Fibroblast of pulmonary artery (primary cell): Measurements from ENCODE around the gene CARD9.

ENCODE experiments used
- DNase-seq: peaks from one replicate; pipeline ENCODE4 v3.0.0-alpha.2; 2010; ENCODE audit warnings: low read depth
- H3K4me3 ChIP-seq: replicated peaks from 2 replicates; pipeline ENCODE4 v1.5.1; 2011; ENCODE audit warnings: low read depth, mild to moderate bottlenecking, control low read depth, low read length, moderate library complexity
- TF ChIP-seq, protein P1 (sequence below): IDR thresholded peaks from 2 replicates; pipeline ENCODE4 v1.5.1; 2011; ENCODE audit warnings: mild to moderate bottlenecking, control low read depth, low read length, inconsistent platforms; ENCODE audit errors: missing control alignments

The CARD9 gene

DNA sequence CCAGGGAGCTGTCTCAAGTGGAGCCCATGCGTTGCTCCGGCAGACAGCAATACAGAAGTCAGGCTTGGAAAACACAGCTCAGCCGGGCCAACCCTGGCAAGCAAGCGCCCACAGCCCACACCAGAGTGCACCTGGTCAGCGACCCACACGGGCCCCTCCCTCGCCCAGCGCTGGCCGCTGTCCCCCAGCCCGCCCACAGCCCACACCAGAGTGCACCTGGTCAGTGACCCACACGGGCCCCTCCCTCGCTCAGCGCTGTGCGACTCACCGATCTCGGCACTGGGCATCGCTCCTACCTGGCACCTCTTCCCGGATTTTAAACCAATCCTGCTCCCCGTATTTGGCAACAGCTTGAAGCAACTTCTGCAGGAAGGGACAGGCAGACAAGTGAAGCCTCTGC lies 13.7 kb upstream of the CARD9 start:
- H3K4me3 ChIP-seq: no peak overlapping the region
- no peak for DNase-seq
- TF ChIP-seq, protein P1, sequence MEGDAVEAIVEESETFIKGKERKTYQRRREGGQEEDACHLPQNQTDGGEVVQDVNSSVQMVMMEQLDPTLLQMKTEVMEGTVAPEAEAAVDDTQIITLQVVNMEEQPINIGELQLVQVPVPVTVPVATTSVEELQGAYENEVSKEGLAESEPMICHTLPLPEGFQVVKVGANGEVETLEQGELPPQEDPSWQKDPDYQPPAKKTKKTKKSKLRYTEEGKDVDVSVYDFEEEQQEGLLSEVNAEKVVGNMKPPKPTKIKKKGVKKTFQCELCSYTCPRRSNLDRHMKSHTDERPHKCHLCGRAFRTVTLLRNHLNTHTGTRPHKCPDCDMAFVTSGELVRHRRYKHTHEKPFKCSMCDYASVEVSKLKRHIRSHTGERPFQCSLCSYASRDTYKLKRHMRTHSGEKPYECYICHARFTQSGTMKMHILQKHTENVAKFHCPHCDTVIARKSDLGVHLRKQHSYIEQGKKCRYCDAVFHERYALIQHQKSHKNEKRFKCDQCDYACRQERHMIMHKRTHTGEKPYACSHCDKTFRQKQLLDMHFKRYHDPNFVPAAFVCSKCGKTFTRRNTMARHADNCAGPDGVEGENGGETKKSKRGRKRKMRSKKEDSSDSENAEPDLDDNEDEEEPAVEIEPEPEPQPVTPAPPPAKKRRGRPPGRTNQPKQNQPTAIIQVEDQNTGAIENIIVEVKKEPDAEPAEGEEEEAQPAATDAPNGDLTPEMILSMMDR: no peak

DNA sequence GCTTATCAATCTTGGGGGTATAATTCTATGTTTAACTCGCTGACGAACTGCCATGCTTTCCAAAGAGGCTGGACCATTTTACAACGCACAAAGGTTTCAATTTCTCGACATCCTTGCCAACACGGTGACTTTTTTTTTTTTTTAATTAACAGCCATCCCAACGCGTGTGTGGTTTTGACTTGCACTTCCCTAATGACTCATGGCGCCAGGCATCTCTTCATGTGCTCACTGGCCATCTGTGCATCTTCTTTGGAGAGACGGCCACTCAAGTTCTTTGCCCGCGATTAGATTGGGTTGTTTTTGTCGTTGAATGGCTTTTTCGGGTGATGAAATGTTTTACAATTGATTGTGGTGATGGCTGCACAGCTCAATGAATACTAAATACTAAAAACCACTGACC lies 12.5 kb upstream of the CARD9 start:
- no peak overlapping the region for H3K4me3 ChIP-seq
- no peak for DNase-seq
- TF ChIP-seq, protein P1: no peak

- no peak for DNase-seq
- no peak overlapping the region for H3K4me3 ChIP-seq
- TF ChIP-seq, protein P1: no peak
Measured at GRCh38 chr9:136385015-136385414, 11.5 kb upstream of the CARD9 start.

GRCh38 chr9:136383436-136383835 lies 10.0 kb upstream of the CARD9 start:
- DNase-seq: no peak
- TF ChIP-seq, protein P1: no peak
- H3K4me3 ChIP-seq: no peak overlapping the region

DNA sequence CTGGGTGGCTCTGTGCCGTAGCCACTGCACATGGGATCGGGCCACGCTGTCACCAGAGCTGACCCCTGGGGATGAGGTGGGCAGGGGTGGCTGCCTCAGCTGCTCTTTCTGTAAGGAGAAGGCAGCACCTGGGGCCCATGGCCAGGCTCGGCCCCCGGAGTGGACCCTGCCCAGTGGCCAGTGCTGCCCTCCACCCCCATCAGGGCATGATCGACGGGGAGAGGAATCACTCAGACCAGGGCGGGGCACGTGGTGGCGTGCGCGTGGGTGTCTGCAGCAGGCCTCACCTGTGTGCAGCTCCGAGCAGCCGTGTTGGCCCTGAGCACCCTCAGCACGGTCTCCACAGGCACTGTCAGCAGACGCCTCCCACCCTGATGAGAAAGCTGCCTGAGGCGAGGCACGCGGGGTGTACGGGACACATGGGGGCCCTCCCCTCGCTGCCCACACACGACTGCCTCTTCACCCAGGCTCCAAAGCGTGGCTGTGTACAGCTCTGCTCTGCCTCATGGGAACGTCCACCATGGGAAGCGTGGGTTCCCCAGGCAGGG lies 8.6 kb upstream of the CARD9 start:
- TF ChIP-seq, protein P1: no peak
- H3K4me3 ChIP-seq: no peak overlapping the region
- no peak for DNase-seq

- TF ChIP-seq, protein P1: no peak
- no peak for DNase-seq
- H3K4me3 ChIP-seq: no peak overlapping the region
Measured at GRCh38 chr9:136381311-136381710, 7.8 kb upstream of the CARD9 start.

DNA sequence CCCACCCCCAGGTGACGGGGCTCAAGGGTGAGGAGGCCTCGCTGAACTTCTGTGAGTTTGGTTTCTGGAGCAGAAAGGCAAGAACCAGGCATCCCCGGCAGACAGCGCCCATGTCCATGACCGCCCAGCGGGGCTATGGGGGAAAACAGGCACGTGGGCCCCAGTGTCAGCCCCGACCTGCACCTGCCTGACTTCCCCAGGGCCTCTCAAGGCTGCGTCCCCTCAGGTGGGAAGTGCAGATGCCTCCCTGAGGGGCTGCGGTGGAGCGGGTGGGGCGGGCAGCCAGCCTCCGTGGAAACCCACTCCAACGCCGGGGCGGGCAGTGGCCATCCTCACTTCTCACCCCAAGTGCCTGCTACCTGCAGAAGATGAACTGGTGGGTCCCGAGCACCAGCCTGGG lies 6.9 kb upstream of the CARD9 start:
- TF ChIP-seq, protein P1: no peak
- H3K4me3 ChIP-seq: no peak overlapping the region
- DNase-seq: no peak
